Epithelial cell of proximal tubule (primary cell): Measurements from ENCODE around the gene CFAP46. TPM values are rescaled to one million over a fixed set of nuclear protein-coding genes. Genes with fewer than 3 reads are reported as not detected.
A peak's percentile ranks its signal among the peaks of the same experiment; 100 is the strongest.
"Not testable (repeated sequence)": the region's sequence is repeated elsewhere in the genome, so short reads cannot be mapped to it uniquely, and the experiment has no call there.

Source experiments
- DNase-seq: peaks from one replicate; pipeline ENCODE4 v3.0.0-alpha.2; 2011; ENCODE audit warnings: low read depth
- H3K4me3 ChIP-seq: 2 replicates; pipeline ENCODE4 v1.5.1; 2011; ENCODE audit warnings: low read depth, mild to moderate bottlenecking, low read length
- total RNA-seq: library from RNA; depleted of rRNA; stranded (reverse); fragments of >200 nt; gene quantifications from 2 replicates; pipeline ENCODE4 v1.2.3, GENCODE V29; 2015
- TF ChIP-seq, protein P1 (sequence below): conservative IDR thresholded peaks from 2 replicates; pipeline ENCODE4 v1.5.1; 2012; ENCODE audit warnings: low read depth, mild to moderate bottlenecking, low read length

Gene CFAP46
- total RNA-seq, 1 donor from 2014 or later: 2.2 TPM

- TF ChIP-seq, protein P1, sequence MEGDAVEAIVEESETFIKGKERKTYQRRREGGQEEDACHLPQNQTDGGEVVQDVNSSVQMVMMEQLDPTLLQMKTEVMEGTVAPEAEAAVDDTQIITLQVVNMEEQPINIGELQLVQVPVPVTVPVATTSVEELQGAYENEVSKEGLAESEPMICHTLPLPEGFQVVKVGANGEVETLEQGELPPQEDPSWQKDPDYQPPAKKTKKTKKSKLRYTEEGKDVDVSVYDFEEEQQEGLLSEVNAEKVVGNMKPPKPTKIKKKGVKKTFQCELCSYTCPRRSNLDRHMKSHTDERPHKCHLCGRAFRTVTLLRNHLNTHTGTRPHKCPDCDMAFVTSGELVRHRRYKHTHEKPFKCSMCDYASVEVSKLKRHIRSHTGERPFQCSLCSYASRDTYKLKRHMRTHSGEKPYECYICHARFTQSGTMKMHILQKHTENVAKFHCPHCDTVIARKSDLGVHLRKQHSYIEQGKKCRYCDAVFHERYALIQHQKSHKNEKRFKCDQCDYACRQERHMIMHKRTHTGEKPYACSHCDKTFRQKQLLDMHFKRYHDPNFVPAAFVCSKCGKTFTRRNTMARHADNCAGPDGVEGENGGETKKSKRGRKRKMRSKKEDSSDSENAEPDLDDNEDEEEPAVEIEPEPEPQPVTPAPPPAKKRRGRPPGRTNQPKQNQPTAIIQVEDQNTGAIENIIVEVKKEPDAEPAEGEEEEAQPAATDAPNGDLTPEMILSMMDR: no peak
- DNase-seq: no peak
- no peak overlapping the region for H3K4me3 ChIP-seq
These were observed 162.6 kb downstream of the CFAP46 start for GRCh38 chr10:132779549-132780294.

DNA sequence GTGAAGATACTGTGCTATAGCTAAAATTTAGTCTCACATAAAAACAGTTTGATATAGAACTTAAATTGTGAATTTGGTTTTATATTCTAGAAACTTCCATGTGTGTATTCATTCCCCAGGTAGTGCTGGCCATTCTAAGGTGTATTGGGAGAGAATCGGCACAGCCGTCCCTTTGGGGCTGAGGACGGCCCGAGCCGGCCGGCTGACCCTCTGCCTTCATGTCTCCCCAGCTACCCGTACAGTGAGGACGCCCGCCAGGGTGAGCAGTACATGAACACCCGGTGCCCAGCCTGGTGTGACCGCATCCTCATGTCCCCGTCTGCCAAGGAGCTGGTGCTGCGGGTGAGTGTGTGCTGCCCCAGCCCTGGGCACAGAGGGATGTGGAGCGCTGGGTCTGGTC, 164.9 kb downstream of the CFAP46 start:
- TF ChIP-seq, protein P1: no peak
- H3K4me3 ChIP-seq: no peak overlapping the region
- DNase-seq: no peak

DNA sequence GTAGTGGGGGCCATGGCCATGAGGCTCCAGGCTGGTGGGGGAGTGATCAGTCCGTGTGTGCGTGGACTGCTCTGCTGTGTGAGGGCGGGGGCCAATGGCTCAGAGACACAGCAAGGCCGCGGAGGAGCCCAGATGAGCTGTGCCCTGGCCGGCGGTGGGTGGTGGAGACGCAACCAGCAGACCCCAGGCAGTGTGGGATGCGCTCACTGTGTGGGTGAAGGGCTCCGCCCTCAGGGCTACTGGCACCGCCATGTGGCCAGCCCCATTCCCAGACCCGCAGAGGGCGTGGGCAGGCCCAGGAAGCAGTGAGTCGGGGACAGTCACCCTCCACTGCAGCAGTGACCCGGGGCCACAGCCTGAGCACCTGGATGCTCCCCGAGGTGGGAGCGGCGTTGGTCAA, 165.5 kb downstream of the CFAP46 start:
- TF ChIP-seq, protein P1: no peak
- H3K4me3 ChIP-seq: no peak overlapping the region
- no peak for DNase-seq

DNA sequence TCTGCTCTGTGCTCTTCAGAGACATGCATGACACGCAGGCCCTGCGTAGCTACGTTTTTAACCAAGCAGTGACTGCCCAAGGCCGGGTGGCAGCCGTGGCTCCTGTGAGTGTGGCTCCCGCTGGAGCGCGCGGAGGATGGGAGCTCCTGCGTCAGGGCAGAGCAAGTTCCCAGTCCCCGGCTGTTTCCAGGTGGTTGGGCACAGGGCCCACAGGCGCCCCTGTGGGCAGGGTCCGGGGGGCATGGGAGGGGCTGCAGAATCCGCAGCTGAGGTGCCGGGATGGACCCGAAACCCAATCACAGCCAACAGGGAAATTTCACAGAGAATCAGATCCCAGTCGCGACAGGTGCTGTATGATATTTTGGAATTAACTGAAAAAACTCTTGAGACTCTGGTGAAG, 166.2 kb downstream of the CFAP46 start:
- no peak overlapping the region for H3K4me3 ChIP-seq
- TF ChIP-seq, protein P1: no peak
- no peak for DNase-seq

- DNase-seq: peak; percentile 9
- no peak overlapping the region for H3K4me3 ChIP-seq
- TF ChIP-seq, protein P1: no peak
These were observed 167.2 kb downstream of the CFAP46 start for GRCh38 chr10:132774902-132775863.

DNA sequence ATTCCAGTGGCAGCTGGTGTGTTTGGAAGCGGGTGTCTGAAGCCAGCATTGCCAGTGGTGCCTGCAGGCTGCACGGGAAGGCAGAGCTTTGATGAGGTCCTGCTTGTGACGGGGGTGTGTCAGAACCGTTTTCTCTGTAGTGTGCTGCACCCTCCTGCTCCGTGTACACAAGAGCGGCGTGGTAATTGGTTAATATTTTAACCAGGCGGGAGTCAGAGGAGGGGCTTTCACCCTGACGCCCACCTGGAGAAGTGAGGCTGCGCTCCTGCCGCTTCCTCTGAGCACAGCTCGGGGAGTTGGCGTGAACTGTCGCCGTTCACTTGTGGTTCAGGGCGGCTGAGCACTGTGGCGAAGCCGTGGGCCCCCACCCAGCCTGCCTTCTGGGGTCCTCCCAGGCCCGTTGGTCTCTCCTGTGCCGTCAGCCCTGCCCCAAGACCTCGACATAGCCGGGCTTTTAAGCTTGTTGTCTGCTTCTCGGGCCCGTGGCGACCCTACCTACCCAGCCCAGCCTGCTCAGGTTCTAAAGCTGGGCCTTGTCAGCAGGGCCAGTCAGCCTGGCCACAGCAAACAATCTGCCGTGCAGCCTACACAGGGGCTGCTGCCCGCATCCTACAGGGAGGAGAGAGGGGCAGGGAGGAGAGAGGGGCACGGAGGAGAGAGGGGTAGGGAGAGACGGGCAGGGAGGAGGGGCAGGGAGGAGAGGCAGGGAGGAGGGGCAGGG, 168.0 kb downstream of the CFAP46 start:
- TF ChIP-seq, protein P1: no peak
- no peak overlapping the region for H3K4me3 ChIP-seq
- no peak for DNase-seq

GRCh38 chr10:132772816-132773215, 169.6 kb downstream of the CFAP46 start:
- not testable (repeated sequence) for DNase-seq, H3K4me3 ChIP-seq
